ENCODE results near the gene SLC43A3.
"Not testable (repeated sequence)": the region's sequence is repeated elsewhere in the genome, so short reads cannot be mapped to it uniquely, and the experiment has no call there.

Gene SLC43A3

GRCh38 chr11:57453543-57454177 lies 26.7 kb upstream of the SLC43A3 start:
- CTCF ChIA-PET = interaction anchor here (0.6 to 1.2 kb wide), 3 partner anchors 19 to 764 kb away, joined by 3 read pairs; no protein-coding TSS in a partner anchor

GRCh38 chr11:57446055-57446454 lies 19.1 kb upstream of the SLC43A3 start:
- CTCF ChIA-PET = interaction anchor here (3.2 kb wide), 1 partner anchor 11 kb away, joined by 14 read pairs; no protein-coding TSS in a partner anchor
- no peaks in the 10 kb centered on the region for H3K4me1 Mint-ChIP-seq
- H3K9me3 Mint-ChIP-seq = no peaks in the 10 kb centered on the region
- H3K27ac Mint-ChIP-seq = no peak overlapping the region
- no peaks in the 10 kb centered on the region for H3K36me3 Mint-ChIP-seq
- H3K27me3 Mint-ChIP-seq = peaks cover 44% of the 10 kb centered on the region
- no peak overlapping the region for H3K4me3 Mint-ChIP-seq
- no peak for DNase-seq

More at GRCh38 chr11:57453543-57454177, 26.7 kb upstream of the SLC43A3 start:
- Mint-ChIP-seq H3K4me3 (no peak overlapping the region), H3K27me3 (peaks cover 57% of the 10 kb centered on the region), H3K36me3 (no peaks in the 10 kb centered on the region), H3K27ac (no peak overlapping the region), H3K4me1 (peaks cover 12% of the 10 kb centered on the region), H3K9me3 (no peaks in the 10 kb centered on the region)
- no peak for DNase-seq

- not testable (repeated sequence) for H3K9me3 Mint-ChIP-seq, H3K27ac Mint-ChIP-seq, H3K4me3 Mint-ChIP-seq, H3K4me1 Mint-ChIP-seq, H3K36me3 Mint-ChIP-seq, DNase-seq
- CTCF ChIA-PET = interaction anchor here (3.2 kb wide), 1 partner anchor 12 kb away, joined by 14 read pairs; no protein-coding TSS in a partner anchor
- H3K27me3 Mint-ChIP-seq = peaks cover 44% of the 10 kb centered on the region
Observed at GRCh38 chr11:57445122-57445394, 18.1 kb upstream of the SLC43A3 start.

- DNase-seq = no peak
- Mint-ChIP-seq H3K27ac (no peak overlapping the region), H3K36me3 (no peaks in the 10 kb centered on the region), H3K27me3 (peaks cover 48% of the 10 kb centered on the region), H3K9me3 (no peaks in the 10 kb centered on the region), H3K4me1 (no peaks in the 10 kb centered on the region), H3K4me3 (no peak overlapping the region)
- CTCF ChIA-PET = interaction anchor here (1.1 to 3.5 kb wide), 3 partner anchors 13 to 14 kb away, joined by 4 to 19 read pairs (median 14); no protein-coding TSS in a partner anchor
Observed at GRCh38 chr11:57444362-57445121, 17.6 kb upstream of the SLC43A3 start.

- H3K9me3 Mint-ChIP-seq = no peaks in the 10 kb centered on the region
- H3K4me3 Mint-ChIP-seq = no peak overlapping the region
- CTCF ChIA-PET = interaction anchor here (0.9 to 1.7 kb wide), 3 partner anchors 17 to 95 kb away, joined by 3 to 4 read pairs (median 3); no protein-coding TSS in a partner anchor
Observed at GRCh38 chr11:57440744-57441414, 14.0 kb upstream of the SLC43A3 start.

GRCh38 chr11:57439786-57440185 lies 12.9 kb upstream of the SLC43A3 start:
- CTCF ChIA-PET = interaction anchor here (1.7 kb wide), 1 partner anchor 34 kb away, joined by 3 read pairs; no protein-coding TSS in a partner anchor
- no peaks in the 10 kb centered on the region for H3K4me1 Mint-ChIP-seq
- DNase-seq = no peak
- H3K27me3 Mint-ChIP-seq = peaks cover 27% of the 10 kb centered on the region
- H3K36me3 Mint-ChIP-seq = no peaks in the 10 kb centered on the region
- no peak overlapping the region for H3K4me3 Mint-ChIP-seq
- H3K9me3 Mint-ChIP-seq = no peaks in the 10 kb centered on the region
- no peak overlapping the region for H3K27ac Mint-ChIP-seq

More at GRCh38 chr11:57440744-57441414, 14.0 kb upstream of the SLC43A3 start:
- peaks cover 35% of the 10 kb centered on the region for H3K27me3 Mint-ChIP-seq
- H3K4me1 Mint-ChIP-seq = no peaks in the 10 kb centered on the region
- H3K27ac Mint-ChIP-seq = no peak overlapping the region
- no peak for DNase-seq
- H3K36me3 Mint-ChIP-seq = no peaks in the 10 kb centered on the region

GRCh38 chr11:57438345-57439285 lies 11.7 kb upstream of the SLC43A3 start:
- no peak for DNase-seq
- Mint-ChIP-seq H3K4me3 (no peak overlapping the region), H3K27me3 (peaks cover 27% of the 10 kb centered on the region), H3K36me3 (no peaks in the 10 kb centered on the region), H3K9me3 (no peaks in the 10 kb centered on the region), H3K4me1 (no peaks in the 10 kb centered on the region), H3K27ac (no peak overlapping the region)
- CTCF ChIA-PET = interaction anchor here (0.6 to 1.7 kb wide), 2 partner anchors 32 to 43 kb away, joined by 3 read pairs; no protein-coding TSS in a partner anchor

- CTCF ChIA-PET = interaction anchor here (1.0 to 2.1 kb wide), 3 partner anchors 8 to 57 kb away, joined by 3 to 11 read pairs (median 3); no protein-coding TSS in a partner anchor
- H3K27ac Mint-ChIP-seq = no peak overlapping the region
- no peaks in the 10 kb centered on the region for H3K9me3 Mint-ChIP-seq
- no peaks in the 10 kb centered on the region for H3K36me3 Mint-ChIP-seq
- peaks cover 32% of the 10 kb centered on the region for H3K27me3 Mint-ChIP-seq
- H3K4me3 Mint-ChIP-seq = no peak overlapping the region
- no peak for DNase-seq
- H3K4me1 Mint-ChIP-seq = no peaks in the 10 kb centered on the region
Observed at GRCh38 chr11:57436031-57436430, 9.1 kb upstream of the SLC43A3 start.

- DNase-seq = no peak
- no peaks in the 10 kb centered on the region for H3K9me3 Mint-ChIP-seq
- CTCF ChIA-PET = interaction anchor here (0.8 to 3.4 kb wide), 3 partner anchors 23 to 58 kb away, joined by 3 to 21 read pairs (median 3); no protein-coding TSS in a partner anchor
- no peak overlapping the region for H3K4me3 Mint-ChIP-seq
- peaks cover 30% of the 10 kb centered on the region for H3K27me3 Mint-ChIP-seq
- no peaks in the 10 kb centered on the region for H3K36me3 Mint-ChIP-seq
- H3K27ac Mint-ChIP-seq = no peak overlapping the region
- H3K4me1 Mint-ChIP-seq = no peaks in the 10 kb centered on the region
Observed at GRCh38 chr11:57434640-57435546, 8.0 kb upstream of the SLC43A3 start.

- H3K4me1 Mint-ChIP-seq = peaks cover under 1% of the 10 kb centered on the region
- H3K27me3 Mint-ChIP-seq = peaks cover 29% of the 10 kb centered on the region
- DNase-seq = no peak
- CTCF ChIA-PET = interaction anchor here (3.4 kb wide), 1 partner anchor 25 kb away, joined by 21 read pairs; no protein-coding TSS in a partner anchor
- no peak overlapping the region for H3K4me3 Mint-ChIP-seq
- H3K9me3 Mint-ChIP-seq = no peaks in the 10 kb centered on the region
- no peak overlapping the region for H3K27ac Mint-ChIP-seq
- no peaks in the 10 kb centered on the region for H3K36me3 Mint-ChIP-seq
Observed at GRCh38 chr11:57432714-57433163, 5.8 kb upstream of the SLC43A3 start.

- no peak overlapping the region for H3K4me3 Mint-ChIP-seq
- H3K27me3 Mint-ChIP-seq = peaks cover 29% of the 10 kb centered on the region
- no peaks in the 10 kb centered on the region for H3K9me3 Mint-ChIP-seq
- CTCF ChIA-PET = interaction anchor here (3.4 kb wide), 1 partner anchor 25 kb away, joined by 21 read pairs; no protein-coding TSS in a partner anchor
- no peak for DNase-seq
- H3K4me1 Mint-ChIP-seq = peaks cover 6% of the 10 kb centered on the region
- H3K27ac Mint-ChIP-seq = no peak overlapping the region
- no peaks in the 10 kb centered on the region for H3K36me3 Mint-ChIP-seq
Observed at GRCh38 chr11:57432149-57432561, 5.2 kb upstream of the SLC43A3 start.

- CTCF ChIA-PET = interaction anchor here (1.3 to 1.6 kb wide), 2 partner anchors 27 to 85 kb away, joined by 5 to 10 read pairs; no protein-coding TSS in a partner anchor
- Mint-ChIP-seq H3K36me3 (peaks cover 5% of the 10 kb centered on the region), H3K4me1 (peaks cover 16% of the 10 kb centered on the region), H3K4me3 (no peak overlapping the region), H3K27me3 (peaks cover 26% of the 10 kb centered on the region), H3K9me3 (no peaks in the 10 kb centered on the region), H3K27ac (no peak overlapping the region)
- DNase-seq = no peak
Observed at GRCh38 chr11:57430952-57431351, 4.0 kb upstream of the SLC43A3 start.
